HG03045 (cell line): ENCODE results near the gene P2RX4.
"Not testable (repeated sequence)": the region's sequence is repeated elsewhere in the genome, so short reads cannot be mapped to it uniquely, and the experiment has no call there.

Experiments used
- ATAC-seq: cut with Tn5 transposase; IDR thresholded peaks from one replicate; pipeline ENCODE4 v1.9.1; 2021; ENCODE audit warnings: mild to moderate bottlenecking, moderate library complexity; ENCODE audit not compliant: unreplicated experiment

The P2RX4 gene

DNA sequence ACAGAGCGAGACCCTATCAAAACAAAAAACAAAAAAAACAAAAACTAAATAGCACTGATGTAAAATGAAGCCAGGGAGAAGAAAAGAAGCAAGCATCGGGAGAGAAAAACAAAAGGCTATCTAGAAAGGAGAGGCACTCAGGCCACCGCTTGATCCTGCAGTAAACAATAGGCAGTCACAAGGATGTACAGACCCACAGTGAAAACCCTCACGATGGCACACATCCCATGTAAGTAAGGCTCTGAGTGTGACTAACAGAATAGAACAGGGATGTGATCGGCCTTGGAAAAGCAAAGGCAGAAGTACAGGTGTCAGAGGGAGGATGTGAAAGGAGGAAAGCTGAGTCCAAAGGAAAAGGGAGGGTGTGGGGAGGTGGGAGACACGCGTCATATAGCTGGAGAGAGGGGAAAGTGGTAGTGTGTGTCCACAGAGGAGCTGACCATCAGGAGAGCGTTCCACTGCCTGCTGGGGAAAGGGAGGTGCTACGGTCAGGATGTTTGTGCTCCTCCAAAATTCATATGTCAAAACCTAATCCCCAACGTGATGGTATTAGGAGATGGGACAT, 55.1 kb downstream of the P2RX4 start:
- ATAC-seq: no peak

GRCh38 chr12:121267822-121268221, 57.9 kb downstream of the P2RX4 start:
- no peak for ATAC-seq

GRCh38 chr12:121273364-121273896, 63.5 kb downstream of the P2RX4 start:
- ATAC-seq: no peak

DNA sequence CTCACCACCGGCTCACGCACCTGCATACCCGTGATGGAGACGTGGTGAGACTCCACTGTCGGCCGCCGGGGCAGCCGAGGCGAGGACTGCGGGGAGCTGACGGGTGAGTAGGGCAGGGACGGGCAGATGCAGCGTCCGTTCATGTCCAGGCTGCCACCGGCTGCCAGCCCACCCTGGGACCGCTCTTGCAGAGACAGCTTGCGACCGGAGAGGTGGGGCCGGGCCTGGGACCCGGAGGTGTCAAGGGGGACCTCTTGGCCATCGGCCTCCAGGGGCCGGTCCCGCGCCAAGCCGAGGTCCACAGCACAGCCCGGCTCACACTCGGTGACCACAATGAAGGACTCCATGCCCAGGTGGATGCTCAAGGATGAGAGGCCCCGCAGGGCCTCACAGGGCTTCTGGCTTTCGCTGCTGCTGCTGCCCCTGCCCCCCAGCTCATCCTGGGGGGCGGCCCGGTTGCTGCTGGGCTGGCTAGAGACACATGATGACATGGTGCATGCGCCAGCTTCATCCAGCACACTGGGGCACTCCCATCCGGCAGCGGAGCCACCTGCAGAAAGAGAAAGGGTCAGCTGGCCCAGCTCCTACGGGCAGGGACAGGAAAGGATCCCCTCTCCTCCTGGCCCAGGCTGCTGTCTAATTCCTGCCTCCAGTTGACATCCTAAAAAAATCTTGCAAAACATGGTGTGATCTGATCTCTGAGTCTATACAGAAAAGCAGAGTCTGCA, 64.3 kb downstream of the P2RX4 start:
- ATAC-seq: no peak

DNA sequence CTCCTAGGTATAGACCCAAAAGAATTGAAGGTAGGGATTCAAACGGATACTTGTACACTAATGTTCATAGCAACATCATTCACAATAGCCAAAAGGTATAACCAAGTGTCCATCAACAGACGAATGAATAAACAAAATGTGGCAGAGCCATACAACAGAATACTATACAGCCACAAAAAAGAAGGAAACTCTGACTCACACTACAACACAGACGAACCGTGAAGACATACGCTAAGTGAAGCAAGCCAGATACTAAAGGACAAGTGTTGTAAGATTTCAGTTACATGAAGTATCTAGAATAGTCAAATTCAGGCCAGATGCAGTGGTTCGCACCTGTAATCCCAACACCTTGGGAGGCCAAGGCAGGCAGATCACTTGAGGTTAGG, 67.4 kb downstream of the P2RX4 start:
- no peak for ATAC-seq

DNA sequence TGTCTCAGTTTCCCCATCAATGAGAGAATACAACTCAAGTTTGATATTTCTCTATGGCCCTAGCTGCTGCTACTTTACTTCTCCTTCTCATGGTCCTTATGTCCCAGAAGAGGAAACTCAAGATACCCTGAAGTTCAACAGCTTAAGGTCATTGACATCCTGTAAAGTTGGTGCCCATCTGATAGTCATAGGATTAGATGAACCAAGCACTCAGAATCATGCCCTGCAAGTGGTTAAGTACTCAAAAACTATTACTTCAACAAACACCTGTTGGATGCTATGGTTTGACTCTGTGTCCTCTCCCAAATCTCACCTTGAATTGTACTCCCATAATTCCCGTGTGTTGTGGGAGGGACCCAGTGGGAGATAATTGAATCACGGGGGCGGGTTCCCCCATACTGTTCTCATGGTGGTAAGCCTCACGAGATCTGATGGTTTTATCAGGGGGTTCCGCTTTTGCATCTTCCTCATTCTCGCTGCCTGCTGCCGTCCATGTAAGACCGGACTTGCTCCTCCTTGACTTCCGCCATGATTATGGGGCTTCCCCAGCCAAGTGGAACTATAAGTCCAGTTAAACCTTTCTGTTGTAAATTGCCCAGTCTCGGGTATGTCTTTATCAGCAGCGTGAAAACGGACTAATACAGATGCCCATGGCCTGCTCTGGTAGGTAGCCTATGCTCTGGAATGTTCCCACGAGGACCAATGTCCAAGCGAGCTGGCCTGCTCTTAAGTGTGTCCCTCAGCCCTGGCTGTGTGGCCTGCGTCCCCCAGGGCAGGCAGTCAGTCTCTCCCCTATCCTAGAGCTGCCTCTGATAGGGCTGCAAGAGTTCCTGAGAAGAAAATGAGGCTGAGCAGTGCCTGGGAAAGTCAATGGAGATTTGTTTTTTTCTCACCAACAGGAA, 68.5 kb downstream of the P2RX4 start:
- no peak for ATAC-seq

DNA sequence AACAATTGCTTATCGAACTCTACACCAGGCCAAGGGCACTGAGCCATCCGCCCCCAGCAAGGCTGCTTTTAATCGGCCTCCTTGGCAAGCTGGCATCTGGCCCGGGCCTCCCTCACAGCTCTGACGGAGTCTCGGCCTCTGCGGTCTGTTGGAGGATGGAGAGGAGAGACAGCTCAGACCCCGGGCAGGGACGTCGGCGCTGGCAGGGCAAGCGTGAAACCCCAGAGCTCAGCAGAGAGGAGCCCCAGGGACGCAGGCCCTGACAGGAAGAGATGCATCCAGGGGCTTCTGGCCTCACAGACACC, 69.1 kb downstream of the P2RX4 start:
- ATAC-seq: no peak

GRCh38 chr12:121279507-121279915, 69.6 kb downstream of the P2RX4 start:
- no peak for ATAC-seq

DNA sequence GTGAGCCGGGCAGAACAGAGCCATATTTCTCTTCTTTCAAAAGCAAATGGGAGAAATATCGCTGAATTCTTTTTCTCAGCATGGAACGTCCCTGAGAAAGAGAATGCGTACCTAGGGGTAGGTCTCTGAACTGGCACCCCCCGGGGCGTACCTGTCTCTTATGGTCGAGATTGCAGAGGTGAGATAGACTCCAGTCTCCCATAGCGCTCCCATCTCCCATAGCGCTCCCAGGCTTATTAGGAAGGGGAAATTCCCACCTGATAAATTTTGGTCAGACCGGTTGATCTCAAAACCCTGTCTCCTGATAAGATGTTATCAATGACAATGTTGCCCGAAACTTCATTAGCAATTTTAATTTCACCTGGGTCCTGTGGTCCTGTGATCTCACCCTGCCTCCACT, 70.6 kb downstream of the P2RX4 start:
- not testable (repeated sequence) for ATAC-seq

DNA sequence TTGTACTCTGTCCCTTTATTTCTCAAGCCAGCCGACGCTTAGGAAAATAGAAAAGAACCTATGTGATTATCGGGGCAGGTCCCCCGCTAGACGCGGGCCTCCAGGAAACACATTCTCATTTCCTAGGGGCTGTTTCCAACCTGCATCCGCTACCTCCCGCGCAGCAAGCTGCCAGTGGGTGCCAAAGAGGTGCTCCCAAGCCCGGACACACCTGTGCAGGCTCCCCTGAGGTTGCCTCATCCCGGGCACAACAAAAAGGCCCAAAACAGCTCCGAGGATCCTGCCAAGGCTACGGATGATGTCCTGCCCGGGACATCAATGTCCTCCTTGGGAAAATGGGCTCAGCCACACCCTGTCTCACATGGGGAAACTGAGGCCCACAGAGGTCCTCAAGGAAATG, 71.2 kb downstream of the P2RX4 start:
- not testable (repeated sequence) for ATAC-seq

DNA sequence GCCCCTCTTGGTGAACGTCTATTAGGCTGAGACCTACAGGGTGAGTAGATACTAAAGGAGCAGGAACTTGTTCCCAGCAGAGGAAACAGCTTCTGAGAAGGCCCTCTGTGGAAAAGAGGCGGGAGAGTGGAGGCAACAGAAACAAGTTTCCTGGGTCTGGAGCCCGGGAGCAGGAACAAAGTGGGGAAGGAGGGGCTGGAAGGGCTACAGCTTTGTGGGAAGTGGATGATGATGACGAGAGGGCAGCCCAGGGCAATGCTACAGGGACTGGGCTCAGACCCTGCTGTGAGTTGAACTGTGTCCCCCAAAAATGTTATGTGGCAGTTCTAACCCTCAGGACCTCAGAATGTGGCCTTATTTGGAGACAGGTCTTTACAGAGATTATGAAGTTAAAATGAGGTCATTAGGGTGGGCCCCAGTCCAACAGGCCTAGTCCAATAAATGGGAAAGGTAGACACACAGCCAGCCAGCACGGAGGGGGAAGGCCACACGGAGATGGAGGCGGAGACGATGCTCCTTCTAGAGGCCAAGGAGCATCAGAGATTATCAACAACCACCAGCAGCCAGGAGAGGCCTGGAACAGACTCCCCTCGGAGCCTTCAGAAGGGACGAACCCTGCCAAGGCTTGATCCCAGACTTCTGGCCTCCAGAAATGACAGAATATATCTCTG, 72.3 kb downstream of the P2RX4 start:
- ATAC-seq: no peak

GRCh38 chr12:121282910-121283309, 73.0 kb downstream of the P2RX4 start:
- ATAC-seq: not testable (repeated sequence)

- no peak for ATAC-seq
Measured at GRCh38 chr12:121283388-121283787, 73.5 kb downstream of the P2RX4 start.
